ENCODE results near the gene NCCRP1. TPM values are rescaled to one million over a fixed set of nuclear protein-coding genes. Genes with fewer than 3 reads are reported as not detected.

Gene NCCRP1
- total and polyA plus RNA-seq, 10 of the 15 experiments (the other 5 are each of a cell fraction or from before 2014, with no cell fraction given) = not detected

DNA sequence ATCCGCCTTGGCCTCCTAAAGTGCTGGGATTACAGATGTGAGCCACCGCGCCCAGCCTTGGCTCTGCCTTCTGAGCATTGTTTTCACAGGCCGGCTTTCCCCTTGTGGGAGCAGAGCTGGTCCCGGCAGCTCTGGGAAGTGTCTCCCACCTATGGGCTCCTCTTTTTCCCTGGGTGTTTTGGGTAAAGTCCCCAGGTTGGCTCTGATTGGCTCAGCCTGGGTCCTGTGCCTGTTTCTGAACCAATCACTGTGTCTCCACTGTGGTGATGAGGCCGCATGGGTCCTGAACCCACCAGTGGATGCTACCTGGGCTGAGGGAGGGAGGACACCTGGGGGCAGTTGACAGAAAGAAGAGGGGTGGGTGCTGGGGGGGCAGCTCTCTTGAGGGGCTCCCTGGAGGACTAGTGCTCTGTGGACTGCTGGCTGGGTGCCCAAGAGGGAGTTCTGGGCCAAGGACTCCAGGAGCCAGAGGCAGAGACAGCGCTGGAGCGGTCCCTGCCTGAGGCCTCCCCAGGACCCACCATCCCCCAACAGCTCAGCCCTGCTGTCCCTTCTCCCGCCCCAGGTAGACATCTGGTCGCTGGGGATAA is 19.6 kb upstream of the NCCRP1 start:
- Histone ChIP-seq H3K4me1 (ENCODE audit: control insufficient read depth, insufficient read depth, low read length) (no peaks in the 10 kb centered on the region), H3K27ac (ENCODE audit: control insufficient read depth, insufficient read depth) (no peak overlapping the region), H3K36me3 (ENCODE audit: control insufficient read depth in 2 of 2, insufficient read depth in 2 of 2, low read length in 1 of 2) (peaks cover 0 to 15% of the 10 kb centered on the region in 2 experiments; a peak in 2 of 4 replicates), H3K27me3 (replicated peaks in 1 of 2; ENCODE audit: control insufficient read depth in 2 of 2, insufficient read depth in 2 of 2, low read length in 1 of 2) (no peaks in the 10 kb centered on the region), H3K79me2 (ENCODE audit: control insufficient read depth, insufficient read depth, low read length) (no peaks in the 10 kb centered on the region), H2AFZ (ENCODE audit: control insufficient read depth, low read depth, low read length) (no peak overlapping the region), H3K9me3 (replicated peaks; ENCODE audit: control insufficient read depth, insufficient read depth, low read length) (no peaks in the 10 kb centered on the region), H3K4me2 (ENCODE audit: control insufficient read depth, insufficient read depth) (no peak overlapping the region), H3K4me3 (no peak overlapping the region), H4K20me1 (ENCODE audit: control insufficient read depth, insufficient read depth) (no peaks in the 10 kb centered on the region; the same call in 1 of the 2 replicates), H3K9ac (ENCODE audit: control insufficient read depth, insufficient read depth, low read length) (no peak overlapping the region)
- ATAC-seq (no peak), DNase-seq (ENCODE audit: low read depth, low spot score) (no peak), FAIRE-seq (no peak)
- TF ChIP-seq CHD1 (IDR thresholded peaks at IDR 0.05; ENCODE audit: low read depth, low read length) (no peak), TBL1XR1 (IDR thresholded peaks at IDR 0.05; ENCODE audit: low read depth, low read length) (no peak), EP300 (IDR thresholded peaks at IDR 0.05; ENCODE audit: borderline replicate concordance in 1 of 2, control insufficient read depth in 1 of 2, low read depth in 2 of 2, low read length in 2 of 2) (no peak), IRF4 (IDR thresholded peaks at IDR 0.05; ENCODE audit: low read depth, low read length) (no peak), JUNB (IDR thresholded peaks at IDR 0.05) (no peak), POLR2A (IDR thresholded peaks at IDR 0.05; ENCODE audit: low read depth, low read length) (no peak), SUZ12 (IDR thresholded peaks at IDR 0.05; ENCODE audit: unreplicated experiment) (no peak), CHD4 (IDR thresholded peaks at IDR 0.05) (no peak)
- TF ChIP-seq, protein P1, sequence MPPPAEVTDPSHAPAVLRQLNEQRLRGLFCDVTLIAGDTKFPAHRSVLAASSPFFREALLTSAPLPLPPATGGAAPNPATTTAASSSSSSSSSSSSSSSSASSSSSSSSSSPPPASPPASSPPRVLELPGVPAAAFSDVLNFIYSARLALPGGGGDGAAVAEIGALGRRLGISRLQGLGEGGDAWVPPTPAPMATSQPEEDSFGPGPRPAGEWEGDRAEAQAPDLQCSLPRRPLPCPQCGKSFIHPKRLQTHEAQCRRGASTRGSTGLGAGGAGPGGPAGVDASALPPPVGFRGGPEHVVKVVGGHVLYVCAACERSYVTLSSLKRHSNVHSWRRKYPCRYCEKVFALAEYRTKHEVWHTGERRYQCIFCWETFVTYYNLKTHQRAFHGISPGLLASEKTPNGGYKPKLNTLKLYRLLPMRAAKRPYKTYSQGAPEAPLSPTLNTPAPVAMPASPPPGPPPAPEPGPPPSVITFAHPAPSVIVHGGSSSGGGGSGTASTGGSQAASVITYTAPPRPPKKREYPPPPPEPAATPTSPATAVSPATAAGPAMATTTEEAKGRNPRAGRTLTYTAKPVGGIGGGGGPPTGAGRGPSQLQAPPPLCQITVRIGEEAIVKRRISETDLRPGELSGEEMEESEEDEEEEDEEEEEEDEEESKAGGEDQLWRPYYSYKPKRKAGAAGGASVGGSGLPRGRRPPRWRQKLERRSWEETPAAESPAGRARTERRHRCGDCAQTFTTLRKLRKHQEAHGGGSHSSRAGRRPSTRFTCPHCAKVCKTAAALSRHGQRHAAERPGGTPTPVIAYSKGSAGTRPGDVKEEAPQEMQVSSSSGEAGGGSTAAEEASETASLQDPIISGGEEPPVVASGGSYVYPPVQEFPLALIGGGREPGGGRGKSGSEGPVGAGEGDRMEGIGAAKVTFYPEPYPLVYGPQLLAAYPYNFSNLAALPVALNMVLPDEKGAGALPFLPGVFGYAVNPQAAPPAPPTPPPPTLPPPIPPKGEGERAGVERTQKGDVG (CRISPR knock-in tag; IDR thresholded peaks at IDR 0.05) = no peak
- ChIA-PET POLR2A (no interaction called here), SMC1A (ENCODE audit: uncharacterized antibody, unreplicated experiment) (no interaction called here), CTCF (interaction anchor here (1.0 kb wide), 1 partner anchor 9 kb away, joined by 3 read pairs; no protein-coding TSS in a partner anchor), RAD21 (ENCODE audit: unreplicated experiment) (no interaction called here)
- intact Hi-C loops (cut with micrococcal nuclease; ENCODE audit: unreplicated experiment) (no loop called here), in situ Hi-C loops (cut with MboI) (no loop called here)
- WGBS (ENCODE audit: insufficient coverage, insufficient replicate concordance, low lambda C conversion rate, missing lambda C conversion rate) = 93% methylated on average over 10 of the region's 10 CpGs
- BruUV-seq (replicated peaks) = no TSS peak

Measured in GM12878 (cell line).